ENCODE results near the gene PEF1.

DNA sequence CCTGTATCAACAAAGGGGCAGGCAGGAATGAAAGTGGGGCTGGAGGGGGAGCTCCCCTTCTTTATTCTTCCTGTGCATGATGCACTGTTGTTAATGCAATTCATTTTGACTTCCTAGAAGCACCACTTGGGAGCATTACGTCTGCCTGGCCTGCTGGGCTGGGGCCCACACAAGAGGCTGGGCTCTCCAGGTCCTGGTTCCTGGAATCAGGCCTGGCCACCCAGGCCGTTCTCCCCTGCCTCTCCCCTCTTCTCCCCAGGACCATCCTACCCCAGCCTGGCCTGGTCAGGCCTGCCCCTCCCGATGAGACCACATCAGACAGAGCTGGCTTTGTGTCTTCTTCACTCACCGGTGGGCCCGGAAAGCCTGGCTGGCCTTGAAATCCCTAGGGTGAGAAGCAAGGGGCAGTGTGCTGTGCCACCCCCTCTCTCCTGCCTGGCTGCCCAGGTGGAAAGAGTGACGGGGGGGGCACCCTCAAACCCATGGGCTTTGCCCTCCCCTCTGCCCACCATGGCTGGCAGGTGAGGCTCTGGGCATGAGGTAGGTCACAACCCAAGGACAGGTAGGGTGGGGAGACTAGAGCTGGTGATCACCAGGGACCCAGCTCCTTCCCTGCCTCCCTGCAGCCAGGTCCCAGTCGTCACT lies 20.7 kb upstream of the PEF1 start:
- TF ChIP-seq, protein P1, sequence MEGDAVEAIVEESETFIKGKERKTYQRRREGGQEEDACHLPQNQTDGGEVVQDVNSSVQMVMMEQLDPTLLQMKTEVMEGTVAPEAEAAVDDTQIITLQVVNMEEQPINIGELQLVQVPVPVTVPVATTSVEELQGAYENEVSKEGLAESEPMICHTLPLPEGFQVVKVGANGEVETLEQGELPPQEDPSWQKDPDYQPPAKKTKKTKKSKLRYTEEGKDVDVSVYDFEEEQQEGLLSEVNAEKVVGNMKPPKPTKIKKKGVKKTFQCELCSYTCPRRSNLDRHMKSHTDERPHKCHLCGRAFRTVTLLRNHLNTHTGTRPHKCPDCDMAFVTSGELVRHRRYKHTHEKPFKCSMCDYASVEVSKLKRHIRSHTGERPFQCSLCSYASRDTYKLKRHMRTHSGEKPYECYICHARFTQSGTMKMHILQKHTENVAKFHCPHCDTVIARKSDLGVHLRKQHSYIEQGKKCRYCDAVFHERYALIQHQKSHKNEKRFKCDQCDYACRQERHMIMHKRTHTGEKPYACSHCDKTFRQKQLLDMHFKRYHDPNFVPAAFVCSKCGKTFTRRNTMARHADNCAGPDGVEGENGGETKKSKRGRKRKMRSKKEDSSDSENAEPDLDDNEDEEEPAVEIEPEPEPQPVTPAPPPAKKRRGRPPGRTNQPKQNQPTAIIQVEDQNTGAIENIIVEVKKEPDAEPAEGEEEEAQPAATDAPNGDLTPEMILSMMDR (IDR thresholded peaks at IDR 0.05; ENCODE audit: low read depth, low read length): no peak
- TF ChIP-seq EZH2phosphoT487 (IDR thresholded peaks at IDR 0.05; ENCODE audit: low read depth): no peak
